Measurements from ENCODE around the gene AP1S2. TPM values are rescaled to one million over a fixed set of nuclear protein-coding genes. Genes with fewer than 3 reads are reported as not detected.

Gene AP1S2
- total RNA-seq, 1 experiment from 2014 or later = 18.6 TPM

- no peaks in the 10 kb centered on the region for H3K27me3 ChIP-seq (replicated peaks; ENCODE audit: control insufficient read depth, insufficient read depth, low read length)
- H3K27me3 Mint-ChIP-seq (ENCODE audit: insufficient read depth, unreplicated experiment) = no peaks in the 10 kb centered on the region
- H3K27ac Mint-ChIP-seq (ENCODE audit: unreplicated experiment) = no peak overlapping the region
- no peaks in the 10 kb centered on the region for H3K4me1 Mint-ChIP-seq (ENCODE audit: low read depth, unreplicated experiment)
- intact Hi-C loops (cut with micrococcal nuclease; ENCODE audit: unreplicated experiment) = no loop called here
- ChIA-PET CTCF (no interaction called here), POLR2A (no interaction called here)
- H3K36me3 Mint-ChIP-seq (ENCODE audit: insufficient read depth, unreplicated experiment) = peaks cover 21% of the 10 kb centered on the region
- H3K9me3 ChIP-seq = no peaks in the 10 kb centered on the region
- H3K4me1 ChIP-seq = no peaks in the 10 kb centered on the region
- DNase-seq = no peak
- H3K4me3 ChIP-seq (ENCODE audit: low read depth, low read length) = no peak overlapping the region
- no peak overlapping the region for H3K4me3 Mint-ChIP-seq (ENCODE audit: unreplicated experiment)
- H3K36me3 ChIP-seq (ENCODE audit: control insufficient read depth, insufficient read depth, low read length) = no peaks in the 10 kb centered on the region; the same call in 1 of the 2 replicates
- BruUV-seq (replicated peaks) = no TSS peak
- no peak for TF ChIP-seq CTCF (IDR thresholded peaks at IDR 0.05; ENCODE audit: insufficient read depth in 1 of 2, low read depth in 1 of 2, low read length in 1 of 2, severe bottlenecking in 1 of 2, unreplicated experiment in 1 of 2)
- no peaks in the 10 kb centered on the region for H3K9me3 Mint-ChIP-seq (ENCODE audit: unreplicated experiment)
Observed at GRCh38 chrX:15820106-15821073, 34.2 kb downstream of the AP1S2 start.

- ChIA-PET POLR2A (no interaction called here), CTCF (no interaction called here)
- H3K4me3 Mint-ChIP-seq (ENCODE audit: unreplicated experiment) = no peak overlapping the region
- Histone ChIP-seq H3K4me1 (no peaks in the 10 kb centered on the region), H3K36me3 (ENCODE audit: control insufficient read depth, insufficient read depth, low read length) (no peaks in the 10 kb centered on the region), H3K4me3 (ENCODE audit: low read depth, low read length) (no peak overlapping the region), H3K9me3 (no peaks in the 10 kb centered on the region), H3K27me3 (replicated peaks; ENCODE audit: control insufficient read depth, insufficient read depth, low read length) (no peaks in the 10 kb centered on the region)
- BruUV-seq (replicated peaks) = no TSS peak
- H3K9me3 Mint-ChIP-seq (ENCODE audit: unreplicated experiment) = no peaks in the 10 kb centered on the region
- intact Hi-C loops (cut with micrococcal nuclease; ENCODE audit: unreplicated experiment) = loop anchor here (2.0 kb wide), 1 partner anchor 156 kb away; no protein-coding TSS in a partner anchor
- peaks cover 17% of the 10 kb centered on the region for H3K36me3 Mint-ChIP-seq (ENCODE audit: insufficient read depth, unreplicated experiment)
- no peaks in the 10 kb centered on the region for H3K27me3 Mint-ChIP-seq (ENCODE audit: insufficient read depth, unreplicated experiment)
- DNase-seq = no peak
- TF ChIP-seq CTCF (IDR thresholded peaks at IDR 0.05; ENCODE audit: insufficient read depth in 1 of 2, low read depth in 1 of 2, low read length in 1 of 2, severe bottlenecking in 1 of 2, unreplicated experiment in 1 of 2) = no peak
- no peaks in the 10 kb centered on the region for H3K4me1 Mint-ChIP-seq (ENCODE audit: low read depth, unreplicated experiment)
- no peak overlapping the region for H3K27ac Mint-ChIP-seq (ENCODE audit: unreplicated experiment)
Observed at GRCh38 chrX:15816886-15817285, 37.7 kb downstream of the AP1S2 start.

- DNase-seq = no peak
- Histone ChIP-seq H3K36me3 (ENCODE audit: control insufficient read depth, insufficient read depth, low read length) (no peaks in the 10 kb centered on the region), H3K9me3 (no peaks in the 10 kb centered on the region), H3K4me3 (ENCODE audit: low read depth, low read length) (no peak overlapping the region), H3K4me1 (no peaks in the 10 kb centered on the region), H3K27me3 (replicated peaks; ENCODE audit: control insufficient read depth, insufficient read depth, low read length) (no peaks in the 10 kb centered on the region)
- Mint-ChIP-seq H3K36me3 (ENCODE audit: insufficient read depth, unreplicated experiment) (peaks cover 20% of the 10 kb centered on the region), H3K27ac (ENCODE audit: unreplicated experiment) (no peak overlapping the region), H3K27me3 (ENCODE audit: insufficient read depth, unreplicated experiment) (no peaks in the 10 kb centered on the region), H3K4me1 (ENCODE audit: low read depth, unreplicated experiment) (no peaks in the 10 kb centered on the region), H3K4me3 (ENCODE audit: unreplicated experiment) (no peak overlapping the region), H3K9me3 (ENCODE audit: unreplicated experiment) (no peaks in the 10 kb centered on the region)
- no TSS peak for BruUV-seq (replicated peaks)
- ChIA-PET POLR2A (no interaction called here), CTCF (no interaction called here)
- no peak for TF ChIP-seq CTCF (IDR thresholded peaks at IDR 0.05; ENCODE audit: insufficient read depth in 1 of 2, low read depth in 1 of 2, low read length in 1 of 2, severe bottlenecking in 1 of 2, unreplicated experiment in 1 of 2)
- intact Hi-C loops (cut with micrococcal nuclease; ENCODE audit: unreplicated experiment) = loop anchor here (2.0 kb wide), 1 partner anchor 156 kb away; no protein-coding TSS in a partner anchor
Observed at GRCh38 chrX:15816438-15816809, 38.2 kb downstream of the AP1S2 start.

Data from Caco-2 (cell line).